ENCODE data around the gene CTRL.
A peak's percentile ranks its signal among the peaks of the same experiment; 100 is the strongest.

Gene CTRL

DNA sequence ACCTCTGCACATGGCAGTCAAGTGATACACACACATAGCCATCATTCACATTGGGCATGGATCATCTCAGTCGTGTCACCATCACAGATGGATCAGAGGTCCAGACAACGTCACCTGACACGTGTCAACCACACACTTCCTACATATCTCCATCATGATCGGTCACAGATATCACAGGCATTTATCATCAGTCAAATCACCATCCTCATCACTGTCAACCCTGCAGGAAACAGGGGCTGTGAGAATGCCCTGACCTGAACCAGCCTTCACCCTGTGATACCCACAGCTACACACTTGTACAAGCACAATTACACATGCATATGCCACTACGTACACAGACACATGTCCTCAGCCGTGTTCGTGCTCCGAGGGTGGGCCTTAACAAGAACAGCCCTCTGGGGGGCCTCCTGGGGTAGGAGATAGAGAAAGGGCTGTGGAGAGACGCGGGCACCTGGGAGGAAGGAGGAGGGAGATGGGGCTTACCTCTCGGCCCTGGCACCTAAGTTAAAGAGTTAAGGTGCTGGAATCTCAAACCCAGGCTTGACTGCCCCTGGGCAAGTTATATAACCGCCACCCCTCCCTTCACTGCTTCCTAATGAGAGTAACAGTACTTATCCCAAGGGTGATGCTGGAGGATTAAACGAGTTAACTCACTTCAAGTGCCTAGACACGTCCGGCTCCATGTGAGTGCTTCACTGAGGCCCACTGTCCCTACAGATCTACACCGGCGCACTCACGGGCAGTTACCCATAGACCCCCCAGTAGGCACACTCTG is 35.7 kb upstream of the CTRL start:
- ChIA-PET POLR2A (interaction anchor here (0.7 to 1.0 kb wide), 3 partner anchors 14 to 270 kb away, joined by 3 to 4 read pairs (median 4); no protein-coding TSS in a partner anchor), CTCF (interaction anchor here (1.0 to 2.9 kb wide), 4 partner anchors 27 to 361 kb away, joined by 3 to 9 read pairs (median 4); no protein-coding TSS in a partner anchor)
- DNase-seq (ENCODE audit: low read depth, low spot score) = no peak
- H3K4me3 ChIP-seq (ENCODE audit: low read depth, low read length) = peak overlapping the region; percentile 97
- no peak for TF ChIP-seq CTCF (IDR thresholded peaks at IDR 0.05; ENCODE audit: insufficient read depth, low read length, missing control alignments)

DNA sequence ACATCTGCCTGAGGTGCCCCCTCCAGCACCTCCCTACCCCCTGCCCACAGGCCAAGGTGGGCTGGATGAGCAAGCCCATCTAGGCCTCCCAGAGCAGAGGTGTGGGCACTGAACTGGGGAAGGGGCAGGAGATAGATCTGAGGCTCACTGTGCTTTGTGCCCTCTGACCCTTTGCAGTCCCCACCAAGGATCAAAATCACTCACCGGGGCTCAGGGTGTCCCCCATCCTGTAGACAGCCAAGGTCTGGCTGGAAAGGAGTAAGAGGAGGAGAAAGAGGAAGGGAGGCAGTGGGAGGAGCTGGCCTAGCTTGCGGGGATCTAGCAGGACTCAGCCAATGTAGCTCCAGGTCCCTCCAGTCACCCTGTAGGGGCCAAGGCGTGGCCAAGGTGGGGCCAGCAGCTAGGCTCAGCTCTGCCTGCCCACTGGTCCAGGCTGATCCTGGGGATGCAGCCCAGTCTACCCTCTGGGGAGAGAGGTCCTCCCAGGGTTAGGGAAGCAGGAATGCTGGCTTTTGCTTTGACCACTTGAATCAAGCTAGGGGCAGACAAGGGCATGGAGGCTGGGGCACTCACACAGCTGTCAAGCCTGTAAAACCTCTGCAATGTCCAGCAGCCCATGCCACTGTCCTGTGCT is 35.0 kb upstream of the CTRL start:
- TF ChIP-seq CTCF (IDR thresholded peaks at IDR 0.05; ENCODE audit: insufficient read depth, low read length, missing control alignments) = no peak
- DNase-seq (ENCODE audit: low read depth, low spot score) = no peak
- peak overlapping the region; percentile 97 for H3K4me3 ChIP-seq (ENCODE audit: low read depth, low read length)
- ChIA-PET CTCF (interaction anchor here (0.8 to 2.9 kb wide), 5 partner anchors 28 to 362 kb away, joined by 3 to 9 read pairs (median 3); no protein-coding TSS in a partner anchor), POLR2A (interaction anchor here (0.6 to 1.1 kb wide), 4 partner anchors 23 to 271 kb away, joined by 4 read pairs; no protein-coding TSS in a partner anchor)

DNA sequence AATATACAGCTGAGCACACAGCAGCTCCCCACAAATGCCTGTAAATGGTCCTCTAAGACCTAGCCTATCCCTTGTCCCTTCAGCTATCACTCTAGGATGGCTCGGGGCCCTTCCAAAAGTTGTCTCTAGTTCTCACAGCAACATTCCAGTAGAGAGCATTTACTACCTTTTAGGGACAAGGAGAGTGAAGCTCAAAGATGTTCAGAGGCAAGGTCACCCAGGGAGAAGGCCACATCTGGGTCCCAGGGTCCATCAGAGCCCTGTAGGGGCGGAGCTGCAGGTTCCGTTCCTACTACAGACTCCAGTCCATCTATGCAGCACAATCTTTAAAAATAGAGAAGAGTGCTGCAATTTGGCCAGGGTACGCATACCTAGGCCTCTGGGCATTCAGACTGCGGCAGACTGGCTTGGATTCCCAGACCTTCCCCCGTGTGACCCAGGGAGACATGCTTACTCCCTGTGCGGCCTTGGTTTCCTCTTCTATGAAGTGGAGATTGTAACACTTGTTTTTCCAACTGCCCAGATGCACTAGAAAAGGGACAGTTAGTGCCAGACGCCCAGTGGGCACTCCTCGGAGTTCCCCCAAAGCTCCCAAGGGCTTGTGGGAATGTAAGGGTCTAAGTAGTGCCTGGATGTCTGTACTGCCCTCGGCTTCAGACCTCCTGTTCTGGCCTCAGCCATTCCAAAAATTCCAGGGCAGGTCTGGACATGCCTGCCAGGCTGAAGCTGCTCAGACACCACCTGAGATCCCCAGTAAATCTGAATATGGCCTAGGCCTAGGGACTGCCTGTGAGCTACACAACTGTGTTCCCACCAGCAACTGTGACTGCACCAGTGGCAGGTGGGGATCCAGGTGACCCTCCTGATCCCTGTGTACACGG is 34.2 kb upstream of the CTRL start:
- DNase-seq (ENCODE audit: low read depth, low spot score) = no peak
- TF ChIP-seq CTCF (IDR thresholded peaks at IDR 0.05; ENCODE audit: insufficient read depth, low read length, missing control alignments) = no peak
- ChIA-PET CTCF (interaction anchor here (0.8 to 2.9 kb wide), 8 partner anchors 24 to 363 kb away, joined by 3 to 9 read pairs (median 4); no protein-coding TSS in a partner anchor), POLR2A (interaction anchor here (1.0 to 1.1 kb wide), 2 partner anchors 31 to 271 kb away, joined by 4 read pairs; no protein-coding TSS in a partner anchor)
- peak overlapping the region; percentile 97 for H3K4me3 ChIP-seq (ENCODE audit: low read depth, low read length)

DNA sequence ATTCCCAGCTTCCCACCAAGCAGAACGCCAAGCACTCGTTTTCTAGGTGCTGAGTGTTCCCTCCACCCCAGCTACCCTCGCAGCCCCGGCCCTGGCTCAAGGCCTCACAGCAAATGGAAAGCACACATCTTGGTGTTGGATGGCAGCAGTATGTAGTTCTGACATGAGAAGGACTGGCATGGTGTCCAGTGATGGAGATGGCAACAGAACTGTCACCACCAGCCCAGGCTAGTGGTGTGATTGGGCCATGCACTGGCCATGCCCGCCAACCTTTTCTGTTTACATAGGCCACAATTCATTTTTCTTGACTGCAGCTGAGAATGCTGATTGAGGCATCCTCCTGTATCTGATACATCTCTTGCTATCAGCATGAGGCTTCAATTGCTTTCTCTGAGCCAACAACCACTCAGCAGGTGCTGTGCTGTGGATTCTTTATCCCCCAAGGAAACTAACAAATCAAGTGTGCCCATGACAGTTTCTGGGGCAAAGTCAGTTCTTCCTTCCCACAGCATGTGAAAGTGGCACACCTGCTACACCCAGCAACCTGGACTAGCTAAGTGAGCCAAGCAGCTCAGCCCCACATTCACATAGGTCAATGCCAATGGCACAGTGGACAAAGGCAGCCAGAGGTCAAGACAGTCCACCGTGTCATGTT is 32.9 kb upstream of the CTRL start:
- TF ChIP-seq CTCF (IDR thresholded peaks at IDR 0.05; ENCODE audit: insufficient read depth, low read length, missing control alignments) = no peak
- ChIA-PET POLR2A (no interaction called here), CTCF (interaction anchor here (0.7 to 2.9 kb wide), 7 partner anchors 20 to 148 kb away, joined by 3 to 9 read pairs (median 4); partner anchors contain the start of gene LCAT)
- no peak overlapping the region for H3K4me3 ChIP-seq (ENCODE audit: low read depth, low read length)
- no peak for DNase-seq (ENCODE audit: low read depth, low spot score)

GRCh38 chr16:67963662-67964321 is 32.1 kb upstream of the CTRL start:
- H3K4me3 ChIP-seq (ENCODE audit: low read depth, low read length) = no peak overlapping the region
- DNase-seq (ENCODE audit: low read depth, low spot score) = no peak
- ChIA-PET CTCF (interaction anchor here (0.7 to 2.3 kb wide), 5 partner anchors 20 to 266 kb away, joined by 4 to 9 read pairs (median 4); partner anchors contain the start of gene LCAT), POLR2A (no interaction called here)
- no peak for TF ChIP-seq CTCF (IDR thresholded peaks at IDR 0.05; ENCODE audit: insufficient read depth, low read length, missing control alignments)
